Activated CD4-positive, CD25-positive, alpha-beta regulatory T cell treated with anti-CD3 and anti-CD28 coated beads, Interleukin-2, amount 50 U/mL, for 16 hours (primary cell): Measurements from ENCODE around the gene CXXC4.

Experiments used
- DNase-seq: peaks from one replicate; pipeline ENCODE4 v3.0.0-alpha.2; 2020; ENCODE audit warnings: low read depth, low spot score

CXXC4 gene

GRCh38 chr4:104420766-104421165 is 73.9 kb downstream of the CXXC4 start:
- no peak for DNase-seq
